ENCODE measurements around the gene NAALADL2.

- TF ChIP-seq MAX (IDR thresholded peaks at IDR 0.05) = no peak
- TF ChIP-seq RNF2 (conservative IDR thresholded peaks at IDR 0.05; ENCODE audit: low read depth) = no peak
- TF ChIP-seq E2F1 (CRISPR knock-in tag; IDR thresholded peaks at IDR 0.05) = no peak
- TF ChIP-seq MTF1 (CRISPR knock-in tag; IDR thresholded peaks at IDR 0.05) = no peak
- no peak for TF ChIP-seq PRDM10 (CRISPR knock-in tag; IDR thresholded peaks at IDR 0.05; ENCODE audit: low read depth)
- TF ChIP-seq ZNF550 (CRISPR knock-in tag; IDR thresholded peaks at IDR 0.05; ENCODE audit: borderline replicate concordance) = no peak
These were observed 209.5 kb downstream of the NAALADL2 start for GRCh38 chr3:175068587-175068986.
